ENCODE data around the gene UBR4. TPM values are rescaled to one million over a fixed set of nuclear protein-coding genes. Genes with fewer than 3 reads are reported as not detected.

The UBR4 gene
- total RNA-seq, 1 experiment from 2014 or later, result 131 TPM

DNA sequence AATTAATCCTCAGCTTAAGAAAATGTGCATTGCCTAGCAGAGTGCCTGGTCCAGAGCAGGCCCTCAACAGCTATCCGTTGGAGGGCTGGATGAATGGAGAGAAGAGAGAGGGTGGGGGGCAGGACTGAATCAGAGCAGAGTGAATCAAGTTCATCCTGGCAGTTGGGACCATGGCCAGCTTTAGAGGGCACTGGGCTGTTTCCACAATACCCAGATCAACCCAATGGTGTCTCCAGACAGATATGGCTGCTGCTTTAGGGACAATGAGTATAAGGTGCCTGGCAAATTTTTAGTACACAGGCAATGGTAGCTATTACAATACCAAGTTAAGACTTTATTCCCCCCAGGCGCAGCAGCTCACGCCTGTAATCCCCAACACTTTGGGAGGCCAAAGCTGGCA, 24.2 kb upstream of the UBR4 start:
- H3K9ac ChIP-seq (ENCODE audit: extremely low read depth, insufficient read length, low read length), result no peak overlapping the region
- no CpG with 5 or more reads among the region's 3 CpGs for WGBS (ENCODE audit: extremely low coverage, insufficient read length, low lambda C conversion rate)
- H3K79me1 ChIP-seq (ENCODE audit: insufficient read depth, low read depth, low read length, poor library complexity, severe bottlenecking), result no peaks in the 10 kb centered on the region
- H4K91ac ChIP-seq (ENCODE audit: insufficient read length, low read depth, low read length), result no peak overlapping the region
- H3K4me1 ChIP-seq (ENCODE audit: insufficient read depth, low read length), result no peaks in the 10 kb centered on the region
- H3K9me3 ChIP-seq (ENCODE audit: control insufficient read depth, low read depth, low read length), result no peaks in the 10 kb centered on the region
- H4K8ac ChIP-seq (replicated peaks; ENCODE audit: insufficient read length, low read depth, low read length), result no peak overlapping the region
- no peaks in the 10 kb centered on the region for H3K4me1 Mint-ChIP-seq
- H3K18ac ChIP-seq (ENCODE audit: insufficient read length, low read depth, low read length), result no peak overlapping the region
- H3K23me2 ChIP-seq (ENCODE audit: insufficient read length, low read depth, low read length, poor library complexity, severe bottlenecking), result no peaks in the 10 kb centered on the region
- no peak overlapping the region for H2BK15ac ChIP-seq (ENCODE audit: low read depth, low read length)
- no peaks in the 10 kb centered on the region for H3K27me3 ChIP-seq (ENCODE audit: insufficient read depth, low read length)
- no peak overlapping the region for H2BK20ac ChIP-seq (ENCODE audit: low read depth, low read length, poor library complexity, severe bottlenecking)
- no peaks in the 10 kb centered on the region for H3K79me2 ChIP-seq (ENCODE audit: insufficient read depth, low read length)
- no peaks in the 10 kb centered on the region; a peak in 1 of 5 replicates for H3K9me3 Mint-ChIP-seq
- H3T11ph ChIP-seq (ENCODE audit: low read length), result no peak overlapping the region
- no peak for DNase-seq
- H3K36me3 Mint-ChIP-seq (ENCODE audit: insufficient read depth in 1 of 3, low read depth in 3 of 3), result peaks cover 41 to 86% (median 77%) of the 10 kb centered on the region in 3 experiments
- no peaks in the 10 kb centered on the region for H4K20me1 ChIP-seq (ENCODE audit: control insufficient read depth, insufficient read depth, insufficient read length)
- no peak overlapping the region for H3K14ac ChIP-seq (ENCODE audit: insufficient read depth, low read length)
- H4K5ac ChIP-seq (ENCODE audit: insufficient read length, low read depth, low read length), result no peak overlapping the region
- no peak overlapping the region; a peak in 1 of 7 replicates for H3K27ac Mint-ChIP-seq
- no peak overlapping the region for H3K4ac ChIP-seq (ENCODE audit: low read depth, low read length)
- H2BK120ac ChIP-seq (ENCODE audit: low read depth, low read length, poor library complexity, severe bottlenecking), result no peak overlapping the region
- H2AFZ ChIP-seq (ENCODE audit: low read length), result no peak overlapping the region
- H3K27me3 Mint-ChIP-seq (ENCODE audit: low read depth), result no peaks in the 10 kb centered on the region
- H2BK12ac ChIP-seq (ENCODE audit: insufficient read length, low read depth, low read length), result no peak overlapping the region
- TF ChIP-seq, protein P1, sequence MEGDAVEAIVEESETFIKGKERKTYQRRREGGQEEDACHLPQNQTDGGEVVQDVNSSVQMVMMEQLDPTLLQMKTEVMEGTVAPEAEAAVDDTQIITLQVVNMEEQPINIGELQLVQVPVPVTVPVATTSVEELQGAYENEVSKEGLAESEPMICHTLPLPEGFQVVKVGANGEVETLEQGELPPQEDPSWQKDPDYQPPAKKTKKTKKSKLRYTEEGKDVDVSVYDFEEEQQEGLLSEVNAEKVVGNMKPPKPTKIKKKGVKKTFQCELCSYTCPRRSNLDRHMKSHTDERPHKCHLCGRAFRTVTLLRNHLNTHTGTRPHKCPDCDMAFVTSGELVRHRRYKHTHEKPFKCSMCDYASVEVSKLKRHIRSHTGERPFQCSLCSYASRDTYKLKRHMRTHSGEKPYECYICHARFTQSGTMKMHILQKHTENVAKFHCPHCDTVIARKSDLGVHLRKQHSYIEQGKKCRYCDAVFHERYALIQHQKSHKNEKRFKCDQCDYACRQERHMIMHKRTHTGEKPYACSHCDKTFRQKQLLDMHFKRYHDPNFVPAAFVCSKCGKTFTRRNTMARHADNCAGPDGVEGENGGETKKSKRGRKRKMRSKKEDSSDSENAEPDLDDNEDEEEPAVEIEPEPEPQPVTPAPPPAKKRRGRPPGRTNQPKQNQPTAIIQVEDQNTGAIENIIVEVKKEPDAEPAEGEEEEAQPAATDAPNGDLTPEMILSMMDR (conservative IDR thresholded peaks at IDR 0.05), result no peak
- H2AK5ac ChIP-seq (ENCODE audit: insufficient read length, low read length), result no peak overlapping the region
- no peak overlapping the region for H2BK5ac ChIP-seq (ENCODE audit: insufficient read length, low read length)
- no peak overlapping the region for H3K56ac ChIP-seq (ENCODE audit: insufficient read length, low read depth, low read length)
- H3K4me3 Mint-ChIP-seq, result no peak overlapping the region
- no peak overlapping the region for H3K4me2 ChIP-seq (ENCODE audit: insufficient read depth, insufficient read length, low read length)
- H3K27ac ChIP-seq (ENCODE audit: insufficient read length, low read depth, low read length), result no peak overlapping the region
- no peak overlapping the region for H3K23ac ChIP-seq (ENCODE audit: insufficient read length, low read depth, low read length)
